ENCODE data around the gene INO80D.

INO80D gene

DNA sequence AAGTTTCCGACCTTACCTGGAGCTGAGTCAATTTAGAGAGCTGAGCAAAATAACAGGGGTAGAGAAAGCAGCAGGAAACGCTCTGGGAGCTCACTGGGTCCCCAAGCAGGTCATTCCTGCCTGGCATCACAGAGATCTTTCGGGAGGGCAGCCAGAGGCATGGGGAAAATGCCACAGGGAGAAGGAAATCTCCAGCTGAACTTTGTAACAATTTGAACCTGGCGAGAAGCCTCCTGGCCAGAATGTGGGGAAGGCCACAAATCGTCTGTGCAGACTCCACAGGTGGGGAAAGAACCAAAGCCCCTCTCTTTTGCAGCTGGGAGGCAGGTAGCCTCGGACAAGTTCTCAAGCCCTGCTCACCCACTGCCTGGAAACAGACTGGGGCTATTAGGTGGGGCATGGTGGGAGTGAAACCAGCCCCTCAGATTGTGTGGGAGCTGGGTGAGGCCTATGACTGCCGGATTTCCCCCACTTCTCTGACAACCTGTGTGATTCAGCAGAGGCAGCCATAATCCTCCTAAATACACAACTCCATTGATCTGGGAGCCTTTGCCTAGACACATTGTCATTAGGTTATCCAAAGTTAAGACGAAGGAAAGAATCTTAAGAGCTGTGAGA, 53.9 kb downstream of the INO80D start:
- Histone ChIP-seq H2AFZ (ENCODE audit: insufficient read depth, low read length, poor library complexity) (no peak overlapping the region), H2BK5ac (ENCODE audit: low read depth, low read length, poor library complexity) (no peak overlapping the region), H4K12ac (ENCODE audit: low read depth, low read length) (peak overlapping the region; percentile 44), H3K4me1 (ENCODE audit: control insufficient read depth in 1 of 2, insufficient read depth in 2 of 2, low read length in 2 of 2) (no peaks in the 10 kb centered on the region), H3K18ac (ENCODE audit: low read length) (no peak overlapping the region), H3K27ac (ENCODE audit: low read depth, low read length) (no peak overlapping the region), H3K9ac (ENCODE audit: low read length) (no peak overlapping the region), H3K9me3 (ENCODE audit: insufficient read depth, low read depth, low read length) (no peaks in the 10 kb centered on the region), H4K8ac (ENCODE audit: low read depth, low read length) (no peak overlapping the region), H3K4me2 (ENCODE audit: low read length) (no peak overlapping the region), H3K79me2 (ENCODE audit: control insufficient read depth, insufficient read depth, low read length, poor library complexity) (no peaks in the 10 kb centered on the region), H2BK120ac (ENCODE audit: insufficient read depth, low read length, poor library complexity) (no peak overlapping the region), H3K4ac (ENCODE audit: low read depth, low read length) (no peak overlapping the region), H3K4me3 (ENCODE audit: low read depth, low read length) (no peak overlapping the region), H3K36me3 (ENCODE audit: control insufficient read depth in 1 of 2, insufficient read depth in 2 of 2, low read length in 2 of 2) (peaks cover 3 to 10% of the 10 kb centered on the region in 2 experiments), H3K23ac (ENCODE audit: low read length) (no peak overlapping the region), H2AK5ac (ENCODE audit: low read length) (no peak overlapping the region), H2BK12ac (ENCODE audit: low read length) (no peak overlapping the region), H3K14ac (ENCODE audit: low read length) (no peak overlapping the region), H4K91ac (ENCODE audit: low read depth, low read length) (no peak overlapping the region), H3K27me3 (ENCODE audit: insufficient read depth, low read length) (no peaks in the 10 kb centered on the region), H3K79me1 (ENCODE audit: low read length) (no peaks in the 10 kb centered on the region)
- WGBS (ENCODE audit: extremely low coverage, insufficient coverage, insufficient read length) = no CpG with 5 or more reads among the region's 8 CpGs
- no peak for DNase-seq

DNA sequence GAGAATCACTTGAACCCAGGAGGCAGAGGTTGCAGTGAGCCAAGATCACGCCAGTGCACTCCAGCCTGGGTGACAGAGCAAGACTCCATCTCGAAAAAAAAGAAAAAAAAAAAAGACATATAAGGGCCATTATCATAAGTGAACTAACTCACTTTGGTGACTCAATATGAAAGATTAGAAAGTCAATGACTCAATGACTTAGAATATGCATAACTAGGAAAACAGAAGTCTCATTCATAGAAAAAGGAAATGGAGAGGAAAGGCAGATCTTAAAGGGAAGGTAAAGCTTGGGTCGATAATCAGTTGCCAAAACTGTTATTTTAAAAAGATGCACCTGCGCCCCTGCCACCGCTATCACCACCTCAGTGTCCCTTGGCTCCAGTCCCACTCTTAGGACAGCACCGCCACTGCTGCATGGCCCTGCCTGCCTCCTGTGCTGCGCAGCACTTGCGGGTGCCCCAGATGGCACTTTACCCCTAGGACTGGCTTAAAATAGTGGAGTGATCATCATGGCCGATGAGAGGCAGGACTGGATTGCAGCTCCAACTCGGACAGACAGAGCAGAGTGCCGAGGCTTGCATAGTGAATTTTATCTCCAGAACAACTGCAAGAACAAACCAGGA, 54.7 kb downstream of the INO80D start:
- no peaks in the 10 kb centered on the region for H3K79me1 ChIP-seq (ENCODE audit: low read length)
- H2AK5ac ChIP-seq (ENCODE audit: low read length) = no peak overlapping the region
- no CpG with 5 or more reads among the region's 11 CpGs for WGBS (ENCODE audit: extremely low coverage, insufficient coverage, insufficient read length)
- H3K9ac ChIP-seq (ENCODE audit: low read length) = no peak overlapping the region
- H2AFZ ChIP-seq (ENCODE audit: insufficient read depth, low read length, poor library complexity) = no peak overlapping the region
- no peak overlapping the region for H4K91ac ChIP-seq (ENCODE audit: low read depth, low read length)
- no peaks in the 10 kb centered on the region for H3K79me2 ChIP-seq (ENCODE audit: control insufficient read depth, insufficient read depth, low read length, poor library complexity)
- peak in 1 of 2 donors; percentile 3 for DNase-seq
- H3K4me1 ChIP-seq (ENCODE audit: control insufficient read depth in 1 of 2, insufficient read depth in 2 of 2, low read length in 2 of 2) = no peaks in the 10 kb centered on the region
- no peak overlapping the region for H4K12ac ChIP-seq (ENCODE audit: low read depth, low read length)
- H3K36me3 ChIP-seq (ENCODE audit: control insufficient read depth in 1 of 2, insufficient read depth in 2 of 2, low read length in 2 of 2) = peaks cover 3 to 10% of the 10 kb centered on the region in 2 experiments
- no peak overlapping the region for H3K27ac ChIP-seq (ENCODE audit: low read depth, low read length)
- no peak overlapping the region for H3K14ac ChIP-seq (ENCODE audit: low read length)
- H3K23ac ChIP-seq (ENCODE audit: low read length) = no peak overlapping the region
- H4K8ac ChIP-seq (ENCODE audit: low read depth, low read length) = no peak overlapping the region
- no peaks in the 10 kb centered on the region for H3K27me3 ChIP-seq (ENCODE audit: insufficient read depth, low read length)
- no peak overlapping the region for H3K4ac ChIP-seq (ENCODE audit: low read depth, low read length)
- no peak overlapping the region for H3K4me3 ChIP-seq (ENCODE audit: low read depth, low read length)
- H2BK5ac ChIP-seq (ENCODE audit: low read depth, low read length, poor library complexity) = no peak overlapping the region
- H2BK120ac ChIP-seq (ENCODE audit: insufficient read depth, low read length, poor library complexity) = no peak overlapping the region
- no peak overlapping the region for H3K18ac ChIP-seq (ENCODE audit: low read length)
- no peaks in the 10 kb centered on the region for H3K9me3 ChIP-seq (ENCODE audit: insufficient read depth, low read depth, low read length)
- no peak overlapping the region for H3K4me2 ChIP-seq (ENCODE audit: low read length)
- no peak overlapping the region for H2BK12ac ChIP-seq (ENCODE audit: low read length)

- H2BK120ac ChIP-seq (ENCODE audit: insufficient read depth, low read length, poor library complexity) = no peak overlapping the region
- no peaks in the 10 kb centered on the region for H3K27me3 ChIP-seq (ENCODE audit: insufficient read depth, low read length)
- H3K27ac ChIP-seq (ENCODE audit: low read depth, low read length) = no peak overlapping the region
- no peaks in the 10 kb centered on the region for H3K9me3 ChIP-seq (ENCODE audit: insufficient read depth, low read depth, low read length)
- peak; percentile 64 to 71 for DNase-seq
- H3K4me2 ChIP-seq (ENCODE audit: low read length) = no peak overlapping the region
- no peak overlapping the region for H3K23ac ChIP-seq (ENCODE audit: low read length)
- no peak overlapping the region for H2BK5ac ChIP-seq (ENCODE audit: low read depth, low read length, poor library complexity)
- H2AK5ac ChIP-seq (ENCODE audit: low read length) = no peak overlapping the region
- no peak overlapping the region for H3K14ac ChIP-seq (ENCODE audit: low read length)
- H3K4me3 ChIP-seq (ENCODE audit: low read depth, low read length) = no peak overlapping the region
- no peak overlapping the region for H2BK12ac ChIP-seq (ENCODE audit: low read length)
- H4K12ac ChIP-seq (ENCODE audit: low read depth, low read length) = no peak overlapping the region
- H3K79me1 ChIP-seq (ENCODE audit: low read length) = no peaks in the 10 kb centered on the region
- no peaks in the 10 kb centered on the region for H3K79me2 ChIP-seq (ENCODE audit: control insufficient read depth, insufficient read depth, low read length, poor library complexity)
- H3K18ac ChIP-seq (ENCODE audit: low read length) = no peak overlapping the region
- H3K4ac ChIP-seq (ENCODE audit: low read depth, low read length) = no peak overlapping the region
- no peaks in the 10 kb centered on the region for H3K4me1 ChIP-seq (ENCODE audit: control insufficient read depth in 1 of 2, insufficient read depth in 2 of 2, low read length in 2 of 2)
- no peak overlapping the region for H3K9ac ChIP-seq (ENCODE audit: low read length)
- no peak overlapping the region for H2AFZ ChIP-seq (ENCODE audit: insufficient read depth, low read length, poor library complexity)
- WGBS (ENCODE audit: extremely low coverage, insufficient coverage, insufficient read length) = no CpG with 5 or more reads among the region's 10 CpGs
- H4K8ac ChIP-seq (ENCODE audit: low read depth, low read length) = no peak overlapping the region
- H4K91ac ChIP-seq (ENCODE audit: low read depth, low read length) = no peak overlapping the region
- peaks cover 3 to 10% of the 10 kb centered on the region in 2 experiments for H3K36me3 ChIP-seq (ENCODE audit: control insufficient read depth in 1 of 2, insufficient read depth in 2 of 2, low read length in 2 of 2)
These were observed 57.9 kb downstream of the INO80D start for GRCh38 chr2:206028101-206028500.

- no peak overlapping the region for H2BK120ac ChIP-seq (ENCODE audit: insufficient read depth, low read length, poor library complexity)
These were observed 62.8 kb downstream of the INO80D start for GRCh38 chr2:206023183-206023582.

More at GRCh38 chr2:206023183-206023582, 62.8 kb downstream of the INO80D start:
- Histone ChIP-seq H3K4me2 (ENCODE audit: low read length) (no peak overlapping the region), H2AFZ (ENCODE audit: insufficient read depth, low read length, poor library complexity) (no peak overlapping the region), H3K79me1 (ENCODE audit: low read length) (no peaks in the 10 kb centered on the region), H3K27me3 (ENCODE audit: insufficient read depth, low read length) (no peaks in the 10 kb centered on the region), H3K23ac (ENCODE audit: low read length) (no peak overlapping the region), H3K36me3 (ENCODE audit: control insufficient read depth in 1 of 2, insufficient read depth in 2 of 2, low read length in 2 of 2) (peaks cover 5% of the 10 kb centered on the region in 2 experiments), H3K4ac (ENCODE audit: low read depth, low read length) (no peak overlapping the region), H3K9ac (ENCODE audit: low read length) (no peak overlapping the region), H2BK12ac (ENCODE audit: low read length) (no peak overlapping the region), H4K8ac (ENCODE audit: low read depth, low read length) (no peak overlapping the region), H3K79me2 (ENCODE audit: control insufficient read depth, insufficient read depth, low read length, poor library complexity) (no peaks in the 10 kb centered on the region), H3K18ac (ENCODE audit: low read length) (no peak overlapping the region), H4K91ac (ENCODE audit: low read depth, low read length) (no peak overlapping the region), H2BK5ac (ENCODE audit: low read depth, low read length, poor library complexity) (no peak overlapping the region), H3K4me3 (ENCODE audit: low read depth, low read length) (no peak overlapping the region), H3K4me1 (ENCODE audit: control insufficient read depth in 1 of 2, insufficient read depth in 2 of 2, low read length in 2 of 2) (no peaks in the 10 kb centered on the region), H3K9me3 (ENCODE audit: insufficient read depth, low read depth, low read length) (no peaks in the 10 kb centered on the region), H2AK5ac (ENCODE audit: low read length) (no peak overlapping the region), H4K12ac (ENCODE audit: low read depth, low read length) (no peak overlapping the region), H3K14ac (ENCODE audit: low read length) (no peak overlapping the region), H3K27ac (ENCODE audit: low read depth, low read length) (no peak overlapping the region)
- peak in 1 of 2 donors; percentile 4 for DNase-seq
- no CpG with 5 or more reads among the region's 8 CpGs for WGBS (ENCODE audit: extremely low coverage, insufficient coverage, insufficient read length)
